CD4-positive, alpha-beta T cell treated with Interleukin-2 at 100 ng/mL for 4 hours (primary cell): Measurements from ENCODE around the gene ZNF587.
"Not testable (repeated sequence)": the region's sequence is repeated elsewhere in the genome, so short reads cannot be mapped to it uniquely, and the experiment has no call there.

Experiments used
- DNase-seq: peaks from one replicate; pipeline ENCODE4 v3.0.0-alpha.2; 2020; ENCODE audit warnings: low spot score

Gene ZNF587

GRCh38 chr19:57849666-57850473 is at the start of gene ZNF587:
TSS of gene ZNF587 (plus strand) at chr19:57849859. CDS start at chr19:57850039, 180 bp downstream.
- DNase-seq = peak; percentile 85

- DNase-seq = no peak
These were observed 49.0 kb upstream of the ZNF587 start for GRCh38 chr19:57800696-57801095.

- no peak for DNase-seq
These were observed 47.4 kb upstream of the ZNF587 start for GRCh38 chr19:57802269-57802668.

GRCh38 chr19:57803265-57803593 is 46.4 kb upstream of the ZNF587 start:
- DNase-seq = no peak

GRCh38 chr19:57803594-57804325 is 45.9 kb upstream of the ZNF587 start:
- no peak for DNase-seq

GRCh38 chr19:57807541-57807940 is 42.1 kb upstream of the ZNF587 start:
- DNase-seq = no peak

GRCh38 chr19:57810410-57811295 is 39.0 kb upstream of the ZNF587 start:
- not testable (repeated sequence) for DNase-seq

- no peak for DNase-seq
These were observed 37.4 kb upstream of the ZNF587 start for GRCh38 chr19:57812226-57812625.

- not testable (repeated sequence) for DNase-seq
These were observed 36.5 kb upstream of the ZNF587 start for GRCh38 chr19:57812975-57813820.

GRCh38 chr19:57813919-57814504 is 35.6 kb upstream of the ZNF587 start:
- no peak for DNase-seq

GRCh38 chr19:57814505-57815246 is 35.0 kb upstream of the ZNF587 start, which contains the start of gene ZNF552:
TSS of gene ZNF552 (minus strand) at chr19:57814913. CDS start at chr19:57814743, 170 bp downstream.
- peak; percentile 82 for DNase-seq

- no peak for DNase-seq
These were observed 34.2 kb upstream of the ZNF587 start for GRCh38 chr19:57815247-57816075.

- DNase-seq = no peak
These were observed 33.0 kb upstream of the ZNF587 start for GRCh38 chr19:57816652-57817051.

GRCh38 chr19:57817976-57818375 is 31.7 kb upstream of the ZNF587 start:
- no peak for DNase-seq

- no peak for DNase-seq
These were observed 31.3 kb upstream of the ZNF587 start for GRCh38 chr19:57818378-57818777.

GRCh38 chr19:57819475-57820148 is 30.0 kb upstream of the ZNF587 start:
- DNase-seq = peak; percentile 88

- no peak for DNase-seq
These were observed 29.1 kb upstream of the ZNF587 start for GRCh38 chr19:57820599-57820998.

GRCh38 chr19:57821095-57821494 is 28.6 kb upstream of the ZNF587 start:
- not testable (repeated sequence) for DNase-seq

- DNase-seq = not testable (repeated sequence)
These were observed 28.2 kb upstream of the ZNF587 start for GRCh38 chr19:57821501-57821900.
